ENCODE measurements around the gene NUDT21. TPM values are rescaled to one million over a fixed set of nuclear protein-coding genes. Genes with fewer than 3 reads are reported as not detected.

Gene NUDT21
- total and polyA plus RNA-seq, 2 of the 8 experiments (the other 6 are each of a cell fraction or from before 2014, with no cell fraction given) = 78.1 to 277 TPM

- TF ChIP-seq CBX8 (IDR thresholded peaks at IDR 0.05; ENCODE audit: borderline replicate concordance, low read depth, low read length) (no peak), PHF8 (conservative IDR thresholded peaks at IDR 0.05; ENCODE audit: low read depth, low read length) (no peak), CTCF (IDR thresholded peaks at IDR 0.05; ENCODE audit: control extremely low read depth in 1 of 3, insufficient read depth in 1 of 3, low read depth in 1 of 3, low read length in 3 of 3) (no peak), POLR2A (IDR thresholded peaks at IDR 0.05; ENCODE audit: control extremely low read depth in 1 of 2, low read depth in 2 of 2, low read length in 2 of 2) (no peak)
Observed at GRCh38 chr16:56411123-56411522, 40.0 kb downstream of the NUDT21 start (continued).

Data from H1 (cell line).